HCT116 (cell line): ENCODE data around the gene IL11. TPM values are rescaled to one million over a fixed set of nuclear protein-coding genes. Genes with fewer than 3 reads are reported as not detected.

Source experiments
- ATAC-seq: fragments of 200-7000 bp; cut with Tn5 transposase; 2 replicates; pipeline ENCODE4 v1.9.1; 2020; ENCODE audit warnings: mild to moderate bottlenecking, moderate library complexity
- BruUV-seq: library from RNA; stranded (reverse); fragments of 400-500 nt; replicated peaks from 2 replicates; lab custom pipeline; 2021; lab: Mats Ljungman, UMichigan
- CTCF ChIA-PET: fragments of 300-600 bp; sonication (Branson Sonifier 250); formaldehyde crosslinking; loops from one replicate; lab custom pipeline; 2021; ENCODE audit warnings: antibody characterized with exemption; lab: Charles Lee
- POLR2A ChIA-PET: fragments of 300-600, 350-600 bp; sonication (Branson Sonifier 250); formaldehyde crosslinking; loops from one replicate; lab custom pipeline; 2021; ENCODE audit warnings: antibody characterized with exemption; lab: Charles Lee
- RAD21 ChIA-PET, 2 experiments: fragments of 300-600 bp; sonication (Branson Sonifier 250); formaldehyde crosslinking; loops; one replicate each; lab custom pipeline; 2023; ENCODE audit warnings: low total read pairs in 2 of 2; ENCODE audit not compliant: uncharacterized antibody in 2 of 2, unreplicated experiment in 2 of 2, low non-redundant PET in 1 of 2; lab: Charles Lee
- DNase-seq: peaks from one replicate; pipeline ENCODE4 v3.0.0-alpha.2; 2010; ENCODE audit warnings: low read depth, low spot score
- H2AFZ ChIP-seq: fragments of 200-600 bp; shearing (Covaris generic), sonication (generic); 2 replicates; pipeline ENCODE4 v1.6.1; 2017; ENCODE audit warnings: low read depth, mixed run types, mixed read lengths, antibody characterized with exemption, low read length; ENCODE audit not compliant: poor library complexity, severe bottlenecking
- H3K27ac ChIP-seq: 2 replicates; pipeline ENCODE4 v1.5.1; 2012; ENCODE audit warnings: low read depth, low read length
- H3K27me3 ChIP-seq: fragments of 200-600 bp; sonication (generic); 2 replicates; pipeline ENCODE4 v1.6.1; 2016; ENCODE audit warnings: mixed run types, low read length, mixed read lengths; ENCODE audit not compliant: insufficient read depth
- H3K36me3 ChIP-seq, 2 experiments: fragments of 200-500 bp in 1 of 2; fragments of 200-600 bp in 1 of 2; sonication (Bioruptor generic) in 1 of 2; sonication (generic) in 1 of 2; 2 replicates each; pipeline versions ENCODE4 v1.5.1 to v1.6.1; 2014 to 2016; ENCODE audit warnings: low read length in 2 of 2, inconsistent platforms in 1 of 2, mixed read lengths in 1 of 2, mixed run types in 1 of 2; ENCODE audit not compliant: insufficient read depth in 2 of 2, control insufficient read depth in 1 of 2
- H3K4me1 ChIP-seq, 2 experiments: fragments of 200-600 bp in 1 of 2; sonication (generic) in 1 of 2; 2 replicates each; pipeline versions ENCODE4 v1.5.1 to v1.6.1; 2012 to 2017; ENCODE audit warnings: low read length in 2 of 2, inconsistent platforms in 1 of 2, mild to moderate bottlenecking in 1 of 2, mixed read lengths in 1 of 2, mixed run types in 1 of 2, moderate library complexity in 1 of 2; ENCODE audit not compliant: insufficient read depth in 2 of 2, control insufficient read depth in 1 of 2
- H3K4me2 ChIP-seq: fragments of 200-600 bp; sonication (generic); 2 replicates; pipeline ENCODE4 v1.6.1; 2017; ENCODE audit warnings: mixed run types, low read length, mixed read lengths
- H3K4me3 ChIP-seq, 2 experiments: fragments of 200-600 bp in 1 of 2; sonication (generic) in 1 of 2; replicated peaks in 1 of 2; 2 replicates each; pipeline ENCODE4 v1.5.1; 2011 to 2016; ENCODE audit warnings: low read length in 2 of 2, control low read depth in 1 of 2, low read depth in 1 of 2, mild to moderate bottlenecking in 1 of 2, mixed read lengths in 1 of 2, mixed run types in 1 of 2
- H3K79me2 ChIP-seq: fragments of 200-600 bp; sonication (generic); 2 replicates; pipeline ENCODE4 v1.6.1; 2017; ENCODE audit warnings: mild to moderate bottlenecking, mixed run types, low read length, moderate library complexity, mixed read lengths; ENCODE audit not compliant: insufficient read depth
- H3K9ac ChIP-seq: fragments of 200-600 bp; sonication (generic); 2 replicates; pipeline ENCODE4 v1.6.1; 2016; ENCODE audit warnings: low read length, mixed read lengths
- H3K9me2 ChIP-seq: fragments of 200-600 bp; sonication (generic), shearing (Covaris generic); 2 replicates; pipeline ENCODE4 v1.6.1; 2017; ENCODE audit warnings: mixed run types, mild to moderate bottlenecking, moderate library complexity; ENCODE audit not compliant: insufficient read depth
- H3K9me3 ChIP-seq, 2 experiments: fragments of 200-500 bp in 1 of 2; fragments of 200-600 bp in 1 of 2; sonication (Bioruptor generic) in 1 of 2; sonication (generic) in 1 of 2; 2 replicates each; pipeline ENCODE4 v1.6.1; 2014 to 2017; ENCODE audit warnings: low read length in 2 of 2, mixed read lengths in 2 of 2, inconsistent platforms in 1 of 2, low read depth in 1 of 2, mild to moderate bottlenecking in 1 of 2, mixed run types in 1 of 2, moderate library complexity in 1 of 2; ENCODE audit not compliant: control insufficient read depth in 1 of 2, insufficient read depth in 1 of 2
- H4K20me1 ChIP-seq: fragments of 200-600 bp; sonication (generic), shearing (Covaris generic); 2 replicates; pipeline ENCODE4 v1.6.1; 2017; ENCODE audit warnings: mixed run types, mild to moderate bottlenecking, moderate library complexity; ENCODE audit not compliant: insufficient read depth
- ATF3 ChIP-seq: IDR thresholded peaks from 2 replicates; pipeline ENCODE4 v1.6.1; 2012
- CBX3 ChIP-seq: IDR thresholded peaks from 2 replicates; pipeline ENCODE4 v1.6.1; 2012; ENCODE audit warnings: low read depth
- ELF1 ChIP-seq: IDR thresholded peaks from 2 replicates; pipeline ENCODE4 v1.6.1; 2012; ENCODE audit warnings: low read depth, borderline replicate concordance
- EZH2 ChIP-seq: fragments of 200-600 bp; sonication (generic); IDR thresholded peaks from 2 replicates; pipeline ENCODE4 v1.6.1; 2017; ENCODE audit warnings: antibody characterized with exemption, mixed run types
- EZH2phosphoT487 ChIP-seq: fragments of 200-600 bp; IDR thresholded peaks from 2 replicates; pipeline ENCODE4 v1.6.1; 2018; ENCODE audit warnings: antibody characterized with exemption, borderline replicate concordance
- FOSL1 ChIP-seq: IDR thresholded peaks from 2 replicates; pipeline ENCODE4 v1.6.1; 2012; ENCODE audit warnings: low read depth
- JUND ChIP-seq: IDR thresholded peaks from 2 replicates; pipeline ENCODE4 v1.6.1; 2012
- MAX ChIP-seq: IDR thresholded peaks from 2 replicates; pipeline ENCODE4 v1.6.1; 2012
- POLR2A ChIP-seq: IDR thresholded peaks from 2 replicates; pipeline ENCODE4 v1.7.0; 2011; ENCODE audit warnings: borderline replicate concordance; ENCODE audit not compliant: insufficient read depth, insufficient read length; ENCODE audit errors: extremely low read depth
- POLR2AphosphoS5 ChIP-seq: IDR thresholded peaks from 2 replicates; pipeline ENCODE4 v1.6.1; 2011; ENCODE audit warnings: mild to moderate bottlenecking, low read depth, low read length, moderate library complexity
- REST ChIP-seq: IDR thresholded peaks from 2 replicates; pipeline ENCODE4 v1.6.1; 2012; ENCODE audit warnings: low read depth
- SP1 ChIP-seq: IDR thresholded peaks from 2 replicates; pipeline ENCODE4 v1.6.1; 2012; ENCODE audit warnings: low read depth
- TCF7L2 ChIP-seq: IDR thresholded peaks from 2 replicates; pipeline ENCODE4 v1.7.0; 2011; ENCODE audit warnings: borderline replicate concordance, inconsistent platforms; ENCODE audit not compliant: insufficient read depth, insufficient read length; ENCODE audit errors: extremely low read depth
- YY1 ChIP-seq: IDR thresholded peaks from 2 replicates; pipeline ENCODE4 v1.6.1; 2011; ENCODE audit warnings: low read length, low read depth, moderate library complexity, mild to moderate bottlenecking; ENCODE audit not compliant: insufficient replicate concordance; ENCODE audit errors: extremely low read depth
- ZNF274 ChIP-seq: fragments of 200-500 bp; sonication (Bioruptor generic); IDR thresholded peaks from 2 replicates; pipeline ENCODE4 v1.6.1; 2014; ENCODE audit warnings: mild to moderate bottlenecking, low read depth, low read length, inconsistent platforms
- intact Hi-C: fragments of 100-400 bp; cut with micrococcal nuclease; formaldehyde crosslinking; loops from 2 replicates; pipeline ENCODE4 v1.10.0; 2022
- total RNA-seq: library from RNA; stranded (reverse); gene quantifications from one replicate; pipeline ENCODE4 v1.2.1, GENCODE V29; 2021; ENCODE audit not compliant: unreplicated experiment

The IL11 gene
- total RNA-seq, 1 experiment from 2014 or later: 2.8 TPM

DNA sequence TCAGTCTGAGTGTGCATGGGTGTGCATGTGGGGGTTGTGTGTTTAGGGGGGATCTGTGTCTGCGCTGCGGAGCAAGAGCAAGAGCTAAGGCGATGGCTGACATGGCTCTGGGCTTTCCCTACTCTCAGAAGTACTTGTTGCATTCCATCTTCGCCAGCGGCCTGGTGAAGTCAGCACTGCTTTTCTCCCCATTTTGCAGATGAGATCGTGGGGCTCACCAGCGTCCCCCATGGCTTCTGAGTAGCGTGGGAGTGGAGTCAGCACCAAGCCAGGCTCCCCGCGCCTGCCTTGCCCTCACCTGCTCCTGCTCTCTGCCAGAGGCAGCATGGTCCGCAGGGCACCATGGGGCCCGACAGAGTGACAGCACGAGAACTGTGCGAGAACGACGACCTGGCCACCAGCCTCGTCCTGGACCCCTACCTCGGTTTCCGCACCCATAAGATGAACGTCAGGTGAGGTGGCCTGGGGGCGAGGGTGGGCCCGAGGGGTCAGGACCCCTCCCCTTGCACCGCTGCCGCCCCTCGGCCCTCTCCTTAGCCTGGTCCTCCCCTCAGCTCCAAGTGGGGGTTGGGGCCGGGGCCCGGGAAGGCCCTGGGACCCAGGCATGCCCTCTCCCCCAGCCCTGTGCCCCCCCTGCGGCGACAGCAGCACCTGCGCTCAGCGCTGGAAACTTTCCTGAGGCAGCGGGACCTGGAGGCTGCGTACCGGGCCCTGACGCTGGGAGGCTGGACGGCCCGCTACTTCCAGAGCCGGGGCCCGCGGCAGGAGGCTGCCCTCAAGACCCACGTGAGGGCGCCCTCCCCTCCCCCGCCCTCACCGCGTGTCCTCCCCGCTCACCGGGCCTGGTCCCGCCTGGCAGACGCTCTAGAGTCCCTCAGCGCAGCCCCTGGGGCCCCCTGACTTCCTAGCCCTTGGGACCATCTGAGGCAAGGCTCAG is 28.4 kb downstream of the IL11 start:
- peaks cover 17 to 48% of the 10 kb centered on the region in 2 experiments for H3K4me1 ChIP-seq
- peaks cover 4 to 5% of the 10 kb centered on the region in 2 experiments; a peak in 3 of 4 replicates for H3K36me3 ChIP-seq
- no peaks in the 10 kb centered on the region for H3K9me2 ChIP-seq
- peaks cover 9% of the 10 kb centered on the region; the same call in 1 of the 2 replicates for H3K79me2 ChIP-seq
- no peaks in the 10 kb centered on the region for H3K27me3 ChIP-seq
- H2AFZ ChIP-seq: no peak overlapping the region
- TSS peak; percentile 65 for BruUV-seq
- ChIA-PET RAD21 (no interaction called here), POLR2A (no interaction called here), CTCF (no interaction called here)
- H3K9ac ChIP-seq: peak overlapping the region; percentile 85; the same call in 1 of the 2 replicates
- no peaks in the 10 kb centered on the region for H3K9me3 ChIP-seq
- ATAC-seq (no peak), DNase-seq (no peak)
- peak overlapping the region; percentile 98 for H3K4me2 ChIP-seq
- H3K27ac ChIP-seq: no peak overlapping the region
- H4K20me1 ChIP-seq: no peaks in the 10 kb centered on the region
- H3K4me3 ChIP-seq: peak overlapping the region; percentile 16 to 74; a peak in 3 of 4 replicates
- TF ChIP-seq ZNF274: no peak
- TF ChIP-seq YY1: no peak
- no peak for TF ChIP-seq REST
- no peak for TF ChIP-seq CBX3
- no peak; the same call in 1 of the 2 replicates for TF ChIP-seq SP1
- no peak for TF ChIP-seq TCF7L2
- TF ChIP-seq ELF1: no peak
- no peak for TF ChIP-seq FOSL1
- no peak for TF ChIP-seq MAX
- TF ChIP-seq POLR2AphosphoS5: no peak
- TF ChIP-seq EZH2: no peak
- no peak for TF ChIP-seq EZH2phosphoT487
- no peak for TF ChIP-seq JUND
- TF ChIP-seq POLR2A: no peak
- TF ChIP-seq ATF3: no peak
- TF ChIP-seq, all 23 proteins: peak for 0
- intact Hi-C loops: no loop called here
